ENCODE data around the gene TRMT1.
"Not testable (repeated sequence)": the region's sequence is repeated elsewhere in the genome, so short reads cannot be mapped to it uniquely, and the experiment has no call there.

The TRMT1 gene

DNA sequence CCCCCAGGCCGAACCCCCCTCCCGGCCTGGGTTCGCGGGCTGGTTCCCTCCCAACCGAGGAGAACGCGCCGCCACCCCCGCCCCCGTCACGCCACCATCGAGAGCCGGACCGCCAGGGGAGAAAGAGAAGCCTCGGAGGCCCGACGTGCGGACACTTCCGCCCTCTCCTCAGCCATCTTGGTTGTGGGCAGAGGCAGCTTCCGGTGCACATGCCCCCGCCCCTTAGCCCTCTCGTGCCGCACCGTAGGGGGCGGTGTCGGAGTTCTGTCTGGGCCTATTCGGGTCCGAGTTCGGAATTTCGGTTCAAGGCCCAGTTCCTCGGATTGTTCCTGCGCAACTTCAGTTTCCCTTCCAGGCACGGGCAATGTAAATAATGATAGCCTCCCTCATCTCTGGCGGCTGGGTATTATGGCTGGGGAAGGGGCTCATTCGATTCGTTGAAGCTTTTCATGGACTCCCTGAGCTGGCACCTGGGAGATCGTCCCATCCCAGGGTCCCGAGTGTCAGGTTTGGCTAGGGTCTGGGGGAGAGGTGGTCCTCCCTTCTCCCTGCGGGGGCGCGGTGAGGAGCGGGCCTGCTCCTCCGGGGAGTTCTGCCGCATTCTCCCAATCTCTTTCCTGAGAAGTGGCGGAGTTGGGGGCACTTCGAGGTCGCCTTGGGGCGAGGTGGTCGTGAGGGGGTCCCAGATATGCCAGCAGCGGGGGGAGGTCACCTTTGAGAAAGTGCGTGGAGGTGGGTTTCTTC is 33.8 kb upstream of the TRMT1 start, which contains the start of the genes IER2 and STX10:
Gene IER2, plus strand, starts transcription at position 225 of the 744 bp plus-strand sequence. CDS start 2,776 bp downstream, outside the sequence.
Gene STX10, minus strand, starts transcription at position 189 of the 744 bp plus-strand sequence. CDS start 202 bp downstream, outside the sequence.
- peak; percentile 79 for DNase-seq

DNA sequence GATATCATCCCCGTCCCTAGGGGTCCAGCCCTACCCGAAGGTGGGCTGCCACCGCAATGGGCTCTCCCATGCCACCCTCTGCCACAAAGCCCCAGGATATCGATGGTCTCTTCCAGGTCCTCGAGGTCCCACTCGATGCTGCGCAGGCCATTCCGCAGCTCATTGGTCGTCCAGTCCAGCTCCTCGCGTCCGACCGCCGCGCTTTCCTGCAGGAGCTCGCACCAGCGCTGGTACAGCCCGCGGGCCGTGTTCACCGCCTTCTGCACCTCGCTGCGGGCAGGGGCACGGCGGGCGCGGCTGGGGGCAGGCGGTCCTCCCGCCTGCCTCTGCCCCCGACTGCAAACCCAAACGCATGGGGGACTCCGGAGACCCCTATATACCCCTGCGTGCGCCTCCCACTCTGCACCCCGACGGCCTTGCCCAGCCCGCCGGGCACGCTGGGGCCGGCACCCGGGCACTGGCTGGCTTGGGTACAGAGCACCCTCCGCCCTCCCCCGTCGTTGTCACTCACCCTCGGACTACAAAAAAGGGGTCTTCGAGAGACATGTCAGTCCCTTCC is 33.2 kb upstream of the TRMT1 start:
- DNase-seq, result no peak

DNA sequence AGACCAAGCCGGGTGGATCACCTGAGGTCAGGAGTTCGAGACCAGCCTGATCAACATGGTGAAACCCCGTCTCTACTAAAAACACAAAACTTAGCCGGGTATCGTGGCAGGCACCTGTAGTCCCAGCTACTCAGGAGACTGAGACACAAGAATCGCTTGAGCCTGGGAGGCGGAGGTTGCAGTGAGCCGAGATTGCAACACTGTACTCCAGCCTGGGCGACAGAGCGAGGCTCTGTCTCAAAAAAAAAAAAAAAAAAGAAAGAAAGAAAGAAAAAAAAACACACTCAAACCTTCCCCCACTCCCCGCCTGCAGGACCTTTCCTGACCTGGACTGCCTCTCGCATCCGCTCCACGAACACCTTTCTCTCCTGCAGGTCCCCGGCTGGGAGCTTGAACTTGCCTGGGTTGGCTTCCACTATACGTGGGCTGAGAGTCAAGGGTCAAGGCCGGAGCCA is 32.7 kb upstream of the TRMT1 start:
- DNase-seq, result not testable (repeated sequence)

DNA sequence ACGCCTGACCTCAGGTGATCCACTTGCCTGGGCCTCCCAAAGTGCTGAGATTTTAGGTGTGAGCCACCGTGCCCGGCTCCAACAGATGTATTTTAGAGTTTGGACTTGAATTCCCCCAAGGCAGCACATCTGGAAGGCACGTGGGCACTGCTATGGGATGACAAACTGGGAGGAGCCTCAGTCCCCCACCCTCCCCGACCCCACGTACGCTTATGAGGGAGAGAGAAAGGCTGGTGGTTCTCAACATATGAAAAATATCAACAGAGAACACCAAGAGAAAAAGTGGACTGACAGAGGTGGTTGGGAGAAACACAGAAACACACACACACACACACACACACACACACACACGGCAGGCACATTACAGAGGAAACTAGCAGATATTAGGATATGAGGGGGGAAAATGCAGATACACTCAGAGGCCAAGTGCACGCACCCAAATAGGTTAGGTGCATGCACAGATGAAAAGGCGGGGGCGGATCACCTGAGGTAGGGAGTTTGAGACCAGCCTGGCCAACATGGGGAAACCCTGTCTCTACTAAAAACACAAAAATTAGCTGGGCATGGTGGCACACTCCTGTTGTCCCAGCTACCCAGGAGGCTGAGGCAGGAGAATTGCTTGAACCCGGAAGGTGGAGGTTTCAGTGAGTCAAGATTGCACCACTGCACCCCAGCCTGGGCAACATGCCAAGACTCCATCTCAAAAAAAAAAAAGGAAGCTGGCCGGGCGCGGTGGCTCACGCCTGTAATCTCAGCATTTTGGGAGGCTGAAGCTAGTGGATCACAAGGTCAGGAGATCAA is 30.4 kb upstream of the TRMT1 start:
- DNase-seq, result no peak

DNA sequence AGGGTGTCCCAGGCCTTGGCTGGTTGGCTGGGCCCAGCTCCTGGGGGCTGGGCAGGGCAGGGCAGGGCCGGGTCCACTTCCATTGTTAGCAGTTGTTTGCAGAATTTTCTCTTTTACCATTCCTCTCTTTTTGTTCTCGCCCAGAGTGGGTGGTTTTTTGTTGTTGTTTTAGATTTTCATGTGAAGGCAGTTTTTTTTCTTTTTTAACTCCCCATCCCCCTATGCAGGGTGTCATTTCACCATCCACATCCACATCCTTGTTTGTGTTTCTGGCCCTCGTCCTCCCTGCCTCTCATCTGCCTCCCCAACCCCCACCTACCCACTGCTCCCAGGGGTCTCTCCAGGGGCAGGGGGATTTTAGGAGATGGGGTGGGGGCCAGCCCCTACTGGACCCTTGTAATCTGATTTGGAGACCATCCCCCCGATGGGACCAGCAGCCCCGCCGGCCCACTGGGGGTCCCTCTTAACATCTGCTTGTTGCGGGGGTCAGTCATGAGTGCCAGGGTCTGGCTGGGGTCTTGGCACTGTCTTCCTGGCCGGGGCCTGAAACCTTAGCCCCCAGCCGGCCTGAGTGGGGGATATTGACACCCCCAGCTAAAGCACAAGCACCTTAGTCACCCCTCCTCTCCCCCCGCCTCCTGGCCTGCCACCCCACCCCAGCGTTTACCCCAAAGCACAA is 23.2 kb upstream of the TRMT1 start:
- no peak for DNase-seq

DNA sequence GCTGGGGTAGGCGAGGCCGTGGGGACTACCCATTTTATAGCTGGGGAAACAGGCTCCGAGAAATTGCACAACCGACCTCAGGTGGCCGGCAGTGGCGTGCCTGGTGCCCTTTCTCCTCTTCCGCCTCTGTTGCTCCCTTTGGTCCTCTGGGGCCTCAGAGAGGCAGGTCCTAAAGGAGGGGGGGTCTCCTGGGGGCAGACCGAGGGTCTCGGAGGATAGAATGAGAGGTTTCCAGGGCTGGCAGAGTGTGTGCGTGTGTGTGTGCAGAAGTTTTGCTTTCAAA is 22.3 kb upstream of the TRMT1 start:
- no peak for DNase-seq

DNA sequence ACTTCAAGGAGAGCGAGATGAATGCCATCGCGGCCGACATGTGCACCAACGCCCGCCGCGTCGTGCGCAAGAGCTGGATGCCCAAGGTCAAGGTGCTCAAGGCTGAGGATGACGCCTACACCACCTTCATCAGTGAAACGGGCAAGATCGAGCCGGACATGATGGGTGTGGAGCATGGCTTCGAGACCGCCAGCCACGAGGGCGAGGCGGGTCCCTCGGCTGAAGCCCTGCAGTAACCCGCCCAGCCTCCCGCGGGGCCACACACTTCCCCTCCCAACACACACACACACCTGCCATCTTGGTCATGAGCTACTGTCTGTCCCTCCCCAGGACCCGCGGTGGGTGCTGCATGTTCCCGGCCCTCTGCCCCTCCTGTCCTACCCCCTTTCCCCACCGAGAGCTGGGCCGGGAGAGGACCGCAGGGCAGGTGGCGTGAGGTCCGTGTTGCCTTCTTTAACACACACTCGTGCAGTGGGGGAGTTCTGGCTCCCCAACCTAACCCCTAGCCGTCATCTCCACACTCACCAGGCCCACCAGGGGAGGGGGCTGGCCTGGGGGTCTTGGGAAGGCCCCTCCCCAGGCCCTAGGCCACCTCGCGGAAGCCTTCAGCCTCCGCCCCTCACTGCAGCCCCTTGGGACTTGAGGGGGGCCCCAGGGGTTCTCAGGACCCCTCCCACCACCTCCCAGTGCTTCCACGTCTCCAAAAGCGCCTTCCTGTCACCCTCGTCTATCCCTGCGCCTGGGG is 21.8 kb upstream of the TRMT1 start:
- no peak for DNase-seq

DNA sequence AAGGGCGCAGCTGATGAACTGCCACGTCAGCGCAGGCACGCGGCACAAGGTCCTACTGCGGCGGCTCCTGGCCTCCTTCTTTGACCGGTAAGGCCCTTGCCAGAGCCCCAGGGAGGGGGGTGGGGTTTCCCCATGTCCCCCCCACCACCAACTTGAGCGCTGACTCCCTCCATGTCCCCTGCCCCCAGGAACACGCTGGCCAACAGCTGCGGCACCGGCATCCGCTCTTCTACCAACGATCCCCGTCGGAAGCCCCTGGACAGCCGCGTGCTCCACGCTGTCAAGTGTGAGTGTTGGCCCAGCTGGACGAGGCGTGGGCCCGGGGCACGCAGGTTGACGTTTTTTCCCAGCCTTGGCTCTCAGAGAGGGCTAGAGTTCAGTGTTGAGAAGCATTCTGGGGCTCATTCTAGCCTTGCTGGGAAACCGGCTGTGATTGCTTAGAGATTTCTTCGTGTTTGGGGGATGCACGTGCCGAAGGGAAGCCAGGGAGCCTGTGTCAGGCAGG is 20.8 kb upstream of the TRMT1 start:
- no peak for DNase-seq

DNA sequence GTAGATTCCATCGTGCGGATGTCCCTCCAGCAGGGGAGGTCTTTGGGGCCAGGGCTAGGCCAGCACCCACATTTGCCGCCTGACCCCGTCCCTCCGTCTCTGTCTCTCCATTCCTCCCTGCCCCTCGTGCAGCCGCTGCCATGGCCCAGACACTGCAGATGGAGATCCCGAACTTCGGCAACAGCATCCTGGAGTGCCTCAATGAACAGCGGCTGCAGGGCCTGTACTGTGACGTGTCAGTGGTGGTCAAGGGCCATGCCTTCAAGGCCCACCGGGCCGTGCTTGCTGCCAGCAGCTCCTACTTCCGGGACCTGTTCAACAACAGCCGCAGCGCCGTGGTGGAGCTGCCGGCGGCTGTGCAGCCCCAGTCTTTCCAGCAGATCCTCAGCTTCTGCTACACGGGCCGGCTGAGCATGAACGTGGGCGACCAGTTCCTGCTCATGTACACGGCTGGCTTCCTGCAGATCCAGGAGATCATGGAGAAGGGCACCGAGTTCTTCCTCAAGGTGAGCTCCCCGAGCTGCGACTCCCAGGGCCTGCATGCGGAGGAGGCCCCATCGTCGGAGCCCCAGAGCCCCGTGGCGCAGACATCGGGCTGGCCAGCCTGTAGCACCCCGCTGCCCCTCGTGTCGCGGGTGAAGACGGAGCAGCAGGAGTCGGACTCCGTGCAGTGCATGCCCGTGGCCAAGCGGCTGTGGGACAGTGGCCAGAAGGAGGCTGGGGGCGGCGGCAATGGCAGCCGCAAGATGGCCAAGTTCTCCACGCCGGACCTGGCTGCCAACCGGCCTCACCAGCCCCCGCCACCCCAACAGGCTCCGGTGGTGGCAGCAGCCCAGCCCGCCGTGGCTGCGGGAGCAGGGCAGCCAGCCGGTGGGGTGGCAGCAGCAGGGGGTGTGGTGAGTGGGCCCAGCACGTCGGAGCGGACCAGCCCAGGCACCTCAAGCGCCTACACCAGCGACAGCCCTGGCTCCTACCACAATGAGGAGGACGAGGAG is 18.8 kb upstream of the TRMT1 start:
- DNase-seq, result no peak

DNA sequence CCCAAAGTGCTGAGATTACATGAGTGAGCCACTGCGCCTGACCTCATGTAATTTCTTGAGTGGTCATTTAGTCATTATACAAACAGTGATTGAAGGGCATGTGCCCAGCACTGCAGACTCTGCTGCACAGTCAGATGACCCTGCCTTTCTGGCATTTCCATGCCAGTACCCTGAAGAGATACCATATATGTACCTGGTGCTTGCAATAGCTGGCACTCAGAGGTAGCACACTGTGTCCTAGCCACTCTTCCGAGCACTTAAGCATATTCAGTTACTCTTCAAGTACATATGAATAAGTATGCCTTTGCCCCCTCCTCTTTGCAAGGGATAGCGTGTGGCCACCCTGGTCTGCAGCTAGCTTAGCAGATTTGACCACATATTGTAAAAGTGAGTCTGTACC is 18.1 kb upstream of the TRMT1 start:
- DNase-seq, result no peak

DNA sequence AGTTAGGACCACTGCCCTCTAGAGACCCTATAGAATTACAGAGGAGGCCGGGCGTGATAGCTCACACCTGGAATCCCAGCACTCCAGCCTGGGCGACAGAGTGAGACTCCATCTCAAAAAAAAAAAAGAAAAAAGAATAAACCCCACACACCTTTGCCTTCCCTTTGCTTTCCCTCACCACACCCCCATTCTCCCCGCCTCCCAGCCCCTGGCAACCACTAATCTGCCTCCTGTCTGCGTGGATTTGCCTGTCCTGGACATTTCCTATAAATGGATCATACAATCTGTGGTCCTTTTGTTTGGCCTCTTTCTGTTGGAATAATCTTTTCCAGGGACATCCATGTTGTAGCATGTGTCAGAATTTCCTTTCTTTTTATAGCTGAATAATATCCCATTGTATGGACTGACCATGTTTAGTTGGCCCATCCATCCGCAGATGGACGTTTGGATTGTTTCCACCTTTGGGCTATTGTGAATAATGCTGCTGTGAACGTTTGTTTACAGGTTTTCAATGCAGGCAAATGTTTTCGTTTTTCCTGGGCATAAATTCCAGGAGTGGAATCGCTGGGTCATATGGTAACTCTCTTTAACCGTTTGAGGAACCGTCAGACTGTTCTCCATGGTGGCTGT is 16.8 kb upstream of the TRMT1 start:
- DNase-seq, result no peak

DNA sequence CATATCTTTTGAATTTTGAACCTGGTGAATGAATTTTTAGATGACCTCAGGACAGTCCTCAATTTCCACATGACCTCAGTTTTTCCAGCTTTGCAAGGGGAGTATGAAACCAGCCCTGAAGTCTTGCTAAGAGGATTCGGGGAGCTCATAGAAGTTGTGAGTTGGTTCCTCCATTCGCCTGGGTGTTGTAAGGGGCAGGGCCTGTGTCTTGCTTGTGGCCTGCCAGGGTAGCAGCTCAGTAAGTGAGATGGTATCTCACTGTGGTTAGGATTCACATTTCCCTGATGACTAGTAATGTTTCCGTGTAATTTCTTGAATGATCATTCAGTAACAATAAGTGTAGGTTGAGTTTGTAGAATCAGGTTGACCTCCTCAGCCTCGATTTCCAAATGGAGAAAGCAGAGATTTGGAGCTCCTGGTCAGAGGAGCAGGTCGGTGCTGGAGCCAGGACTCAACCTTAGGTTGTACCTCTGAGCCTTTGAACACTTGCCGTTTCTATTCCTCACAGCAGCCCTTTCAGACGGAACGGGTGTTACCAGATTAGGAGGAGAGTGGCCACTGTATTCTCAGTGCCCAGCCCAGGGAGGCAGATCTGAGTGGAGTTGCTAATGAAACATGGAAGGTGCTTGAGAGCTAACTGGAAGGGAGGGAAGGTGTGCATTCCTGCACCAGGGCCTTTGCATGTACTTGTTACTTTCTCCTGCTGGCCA is 16.1 kb upstream of the TRMT1 start:
- DNase-seq, result no peak

DNA sequence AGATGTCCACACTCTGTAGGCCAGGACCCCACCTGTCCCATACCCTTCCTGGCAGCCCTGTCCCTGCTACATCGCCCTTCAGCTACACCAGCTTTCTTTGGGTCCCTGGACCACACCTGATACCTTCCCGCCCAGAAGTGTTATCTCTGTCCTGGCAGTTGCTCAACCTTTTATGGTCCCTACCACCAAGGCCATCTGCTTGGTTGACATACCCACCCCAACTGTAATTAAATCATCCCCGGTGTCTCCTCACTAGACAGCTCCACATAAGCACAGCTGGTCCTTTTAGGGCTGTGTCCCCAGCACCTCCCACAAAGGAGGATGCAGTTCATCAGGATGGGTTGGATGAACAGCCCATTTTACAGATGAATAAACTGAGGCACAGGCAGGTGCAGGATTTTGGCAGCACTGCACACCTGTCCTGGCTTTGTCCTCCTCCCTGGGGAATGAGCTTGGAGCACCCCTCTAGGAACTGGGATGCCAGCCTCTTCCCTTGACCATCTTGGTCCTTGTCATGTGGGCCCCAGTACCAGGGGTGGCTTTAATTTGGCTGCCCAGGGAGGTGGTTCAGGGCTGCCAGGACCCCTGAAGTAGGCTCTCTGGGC is 14.4 kb upstream of the TRMT1 start:
- no peak for DNase-seq

DNA sequence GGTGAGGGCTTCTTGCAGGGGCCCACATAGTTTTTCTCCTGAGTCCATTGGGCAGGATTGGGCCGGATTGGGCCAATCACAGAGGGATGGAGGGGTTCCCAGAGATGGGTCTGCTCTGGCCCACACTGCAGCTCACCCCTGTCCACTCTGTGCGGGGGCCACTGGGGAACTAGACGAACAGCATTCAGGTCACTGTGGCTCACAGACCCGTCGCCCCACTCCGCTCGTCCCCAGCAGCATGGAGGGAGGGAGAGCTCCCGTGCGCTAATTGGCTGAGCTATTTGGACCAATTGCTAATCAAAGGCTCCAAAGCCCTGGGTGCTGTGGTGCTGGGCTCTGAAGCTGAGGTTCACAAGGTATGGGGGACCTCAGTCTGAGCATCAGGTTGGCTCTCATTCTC is 12.8 kb upstream of the TRMT1 start:
- no peak for DNase-seq

DNA sequence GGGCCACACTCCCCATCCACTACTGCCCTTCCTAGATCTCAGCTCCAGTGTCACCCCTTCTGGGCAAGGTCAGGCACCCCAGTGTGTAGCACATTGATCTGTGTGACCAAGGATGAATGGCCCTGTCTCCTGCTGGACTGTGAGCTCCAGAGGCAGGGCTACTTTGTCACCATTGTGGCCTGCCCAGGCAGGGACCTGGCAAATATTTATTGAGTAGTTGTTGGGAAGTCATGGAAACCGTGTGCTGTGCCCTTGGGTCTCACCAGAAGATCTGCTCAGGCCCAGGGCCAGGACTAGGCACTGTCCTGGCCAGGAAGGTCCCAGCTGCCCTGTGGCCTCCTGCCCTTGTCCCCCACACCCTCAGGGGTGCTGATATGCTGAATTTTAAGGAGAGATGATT is 12.0 kb upstream of the TRMT1 start:
- DNase-seq, result no peak

DNA sequence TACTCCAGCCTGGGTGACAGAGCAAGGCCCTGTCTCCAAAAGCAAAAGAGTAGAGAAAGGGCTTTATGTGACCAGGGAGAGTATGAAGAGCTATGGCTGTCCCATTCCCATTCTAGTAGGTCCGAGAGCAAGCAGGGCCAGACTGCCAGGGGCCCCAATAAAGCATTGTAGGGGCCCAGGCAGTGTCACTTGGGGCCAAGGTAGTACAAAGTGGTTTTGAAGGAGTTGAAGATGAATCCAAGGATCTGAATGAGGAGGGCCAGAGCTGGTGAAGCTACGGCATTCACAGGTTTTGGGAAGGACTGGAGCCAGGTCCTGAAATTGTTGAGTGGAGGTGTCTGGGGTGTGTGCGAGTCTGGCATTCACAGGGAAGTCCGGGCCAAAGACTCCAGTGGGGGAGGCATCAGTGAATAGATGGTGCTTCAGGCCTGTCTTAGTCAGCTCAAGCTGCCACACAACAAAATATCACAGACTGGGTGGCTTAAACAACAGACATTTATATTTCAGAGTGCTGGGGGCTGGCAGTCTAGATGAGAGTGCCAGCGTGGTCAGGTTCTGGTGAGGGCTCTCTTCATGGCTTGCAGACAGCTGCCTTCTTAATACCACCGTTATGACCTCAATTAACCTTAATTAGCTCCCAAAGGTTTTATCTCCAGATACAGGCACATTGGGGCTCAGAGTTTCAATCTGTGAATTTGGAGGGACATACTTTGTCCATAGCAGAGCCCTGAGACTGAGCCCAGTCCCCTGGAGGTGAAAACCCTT is 11.5 kb upstream of the TRMT1 start:
- no peak for DNase-seq

DNA sequence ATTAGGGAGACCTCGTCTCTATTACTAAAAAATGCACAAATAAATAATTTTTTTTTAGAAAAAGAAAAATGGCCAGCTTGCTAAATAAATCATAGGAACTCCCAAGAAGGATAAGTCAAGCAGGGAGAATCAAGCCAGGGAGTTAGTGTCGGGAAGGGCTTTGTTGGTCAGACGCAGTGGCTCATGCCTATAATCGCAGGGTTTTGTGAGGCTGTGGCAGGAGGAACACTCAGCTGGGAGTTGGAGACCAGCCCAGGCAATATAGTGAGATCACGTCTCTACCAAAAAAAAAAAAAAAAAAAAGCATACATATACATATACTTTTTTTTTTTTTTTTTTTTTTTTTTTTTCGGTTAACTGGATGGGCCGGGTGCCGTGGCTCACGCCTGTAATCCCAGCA is 10.5 kb upstream of the TRMT1 start:
- no peak for DNase-seq

All from 8988T (cell line).